HepG2 (cell line): ENCODE measurements around the gene ERMARD. TPM values are rescaled to one million over a fixed set of nuclear protein-coding genes. Genes with fewer than 3 reads are reported as not detected.
A peak's percentile ranks its signal among the peaks of the same experiment; 100 is the strongest.

ENCODE experiments used
- DZIP1 ChIP-seq: sonication (generic); formaldehyde crosslinking; IDR thresholded peaks from 2 replicates; pipeline ENCODE4 v1.5.0; 2020; ENCODE audit warnings: mild to moderate bottlenecking, missing genetic modification reagents
- GABPA ChIP-seq, 2 experiments: IDR thresholded peaks; 2 replicates each; pipeline ENCODE4 v1.6.1; 2011 to 2016; ENCODE audit warnings: low read depth in 2 of 2, low read length in 1 of 2, missing biosample characterization in 1 of 2, missing genetic modification characterization in 1 of 2
- HMG20B ChIP-seq: conservative IDR thresholded peaks from 2 replicates; pipeline ENCODE4 v1.6.1; 2016; ENCODE audit warnings: missing genetic modification reagents, missing compliant biosample characterization
- MAZ ChIP-seq, 2 experiments: sonication (generic) in 1 of 2; formaldehyde crosslinking in 1 of 2; IDR thresholded peaks; 2 replicates each; pipeline versions ENCODE4 v1.5.0 to v1.6.1; 2012 to 2020; ENCODE audit warnings: low read depth in 2 of 2, mild to moderate bottlenecking in 2 of 2, borderline replicate concordance in 1 of 2, improper control_type of control experiment in 1 of 2, low read length in 1 of 2, missing genetic modification reagents in 1 of 2, moderate library complexity in 1 of 2
- YY1 ChIP-seq: IDR thresholded peaks from 2 replicates; pipeline ENCODE4 v1.6.1; 2011; ENCODE audit warnings: low read length, low read depth, moderate library complexity, mild to moderate bottlenecking; ENCODE audit not compliant: insufficient read depth, insufficient replicate concordance
- ZMYM3 ChIP-seq: sonication (generic); formaldehyde crosslinking; IDR thresholded peaks from 2 replicates; pipeline ENCODE4 v1.5.1; 2020; ENCODE audit warnings: mild to moderate bottlenecking, missing genetic modification reagents
- ZNF660 ChIP-seq: sonication (generic); formaldehyde crosslinking; IDR thresholded peaks from 2 replicates; pipeline ENCODE4 v1.5.1; 2020; ENCODE audit warnings: mild to moderate bottlenecking, low read depth, missing genetic modification reagents, borderline replicate concordance
- polyA plus RNA-seq, 8 experiments: library from polyadenylated mRNA; depleted of rRNA in 3 of 8; stranded (reverse) in 7 of 8; unstranded in 1 of 8; fragments of >200 nt; fragmentation: Illumina TruSeq in 4 of 8; extraction: Trizol in 4 of 8; gene quantifications; 2 replicates each; pipeline versions ENCODE4 v1.2.1 to v1.2.3, GENCODE V29; 2011 to 2016; ENCODE audit warnings: low read depth in 4 of 8, missing spikeins in 1 of 8, mixed read lengths in 1 of 8; ENCODE audit not compliant: insufficient read depth in 1 of 8
- total RNA-seq, 5 experiments: library from RNA; depleted of rRNA; stranded (reverse); fragments of >200 nt; fragmentation: Illumina TruSeq; extraction: Trizol; gene quantifications; 2 replicates each; pipeline ENCODE4 v1.2.3, GENCODE V29; 2016; ENCODE audit warnings: low read depth in 1 of 5
- TF ChIP-seq, protein P1 (sequence below): sonication (generic); formaldehyde crosslinking; IDR thresholded peaks from 2 replicates; pipeline ENCODE4 v1.4.0; 2020; ENCODE audit warnings: missing genetic modification reagents, low read depth, mild to moderate bottlenecking, borderline replicate concordance
- TF ChIP-seq, protein P2 (sequence below): sonication (generic); formaldehyde crosslinking; IDR thresholded peaks from 2 replicates; pipeline ENCODE4 v1.4.0; 2020; ENCODE audit warnings: low read depth, mild to moderate bottlenecking, missing genetic modification reagents

ERMARD gene
- total and polyA plus RNA-seq, 2 of the 13 experiments (the other 11 are each of a cell fraction or from before 2014, with no cell fraction given), result 8.8 to 10.7 TPM

GRCh38 chr6:169723991-169724493 is 27.4 kb upstream of the ERMARD start (continued):
- TF ChIP-seq, protein P1, sequence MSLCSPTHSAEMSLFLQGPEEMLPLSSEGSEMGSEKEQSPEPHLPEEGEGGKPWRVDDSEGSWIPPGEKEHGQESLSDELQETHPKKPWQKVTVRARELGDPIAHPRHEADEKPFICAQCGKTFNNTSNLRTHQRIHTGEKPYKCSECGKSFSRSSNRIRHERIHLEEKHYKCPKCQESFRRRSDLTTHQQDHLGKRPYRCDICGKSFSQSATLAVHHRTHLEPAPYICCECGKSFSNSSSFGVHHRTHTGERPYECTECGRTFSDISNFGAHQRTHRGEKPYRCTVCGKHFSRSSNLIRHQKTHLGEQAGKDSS (CRISPR knock-in tag), result no peak
- TF ChIP-seq HMG20B (CRISPR knock-in tag) (no peak), DZIP1 (CRISPR knock-in tag) (no peak), ZMYM3 (CRISPR knock-in tag) (no peak), YY1 (peak; percentile 80), ZNF660 (CRISPR knock-in tag) (no peak), GABPA (IDR thresholded peaks at IDR 0.05; ENCODE audit: low read depth, low read length) (0 out of 2 replicates have a peak, but pooled peaks have one; percentile 14), GABPA (CRISPR knock-in tag; IDR thresholded peaks at IDR 0.05; ENCODE audit: low read depth) (no peak), MAZ (IDR thresholded peaks at IDR 0.05; ENCODE audit: borderline replicate concordance, low read depth, low read length) (0 out of 2 replicates have a peak, but pooled peaks have one; percentile 1), MAZ (CRISPR knock-in tag; IDR thresholded peaks at IDR 0.05; ENCODE audit: low read depth) (no peak)
- TF ChIP-seq, protein P2, sequence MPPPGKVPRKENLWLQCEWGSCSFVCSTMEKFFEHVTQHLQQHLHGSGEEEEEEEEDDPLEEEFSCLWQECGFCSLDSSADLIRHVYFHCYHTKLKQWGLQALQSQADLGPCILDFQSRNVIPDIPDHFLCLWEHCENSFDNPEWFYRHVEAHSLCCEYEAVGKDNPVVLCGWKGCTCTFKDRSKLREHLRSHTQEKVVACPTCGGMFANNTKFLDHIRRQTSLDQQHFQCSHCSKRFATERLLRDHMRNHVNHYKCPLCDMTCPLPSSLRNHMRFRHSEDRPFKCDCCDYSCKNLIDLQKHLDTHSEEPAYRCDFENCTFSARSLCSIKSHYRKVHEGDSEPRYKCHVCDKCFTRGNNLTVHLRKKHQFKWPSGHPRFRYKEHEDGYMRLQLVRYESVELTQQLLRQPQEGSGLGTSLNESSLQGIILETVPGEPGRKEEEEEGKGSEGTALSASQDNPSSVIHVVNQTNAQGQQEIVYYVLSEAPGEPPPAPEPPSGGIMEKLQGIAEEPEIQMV (CRISPR knock-in tag), result no peak
